ENCODE measurements around the gene NPAS4.

DNA sequence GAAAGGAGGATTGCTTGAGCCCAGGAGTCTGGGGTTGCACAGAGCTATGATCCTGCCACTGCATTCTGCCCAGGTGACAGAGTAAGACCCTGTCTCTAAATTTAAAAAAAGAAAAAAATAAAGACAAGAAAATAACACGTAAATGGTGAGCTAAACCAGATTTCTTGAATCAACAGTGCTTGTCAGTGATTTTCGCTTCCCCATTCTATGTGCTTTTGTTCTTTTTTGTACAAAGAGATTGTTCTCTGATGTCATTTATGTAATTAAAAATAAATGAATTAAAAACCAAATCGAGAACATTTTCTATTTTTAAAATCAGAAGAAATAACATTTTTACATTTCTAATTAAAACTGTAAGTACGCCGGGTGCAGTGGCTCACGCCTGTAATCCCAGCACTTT lies 29.5 kb upstream of the NPAS4 start:
- TF ChIP-seq, protein P1, sequence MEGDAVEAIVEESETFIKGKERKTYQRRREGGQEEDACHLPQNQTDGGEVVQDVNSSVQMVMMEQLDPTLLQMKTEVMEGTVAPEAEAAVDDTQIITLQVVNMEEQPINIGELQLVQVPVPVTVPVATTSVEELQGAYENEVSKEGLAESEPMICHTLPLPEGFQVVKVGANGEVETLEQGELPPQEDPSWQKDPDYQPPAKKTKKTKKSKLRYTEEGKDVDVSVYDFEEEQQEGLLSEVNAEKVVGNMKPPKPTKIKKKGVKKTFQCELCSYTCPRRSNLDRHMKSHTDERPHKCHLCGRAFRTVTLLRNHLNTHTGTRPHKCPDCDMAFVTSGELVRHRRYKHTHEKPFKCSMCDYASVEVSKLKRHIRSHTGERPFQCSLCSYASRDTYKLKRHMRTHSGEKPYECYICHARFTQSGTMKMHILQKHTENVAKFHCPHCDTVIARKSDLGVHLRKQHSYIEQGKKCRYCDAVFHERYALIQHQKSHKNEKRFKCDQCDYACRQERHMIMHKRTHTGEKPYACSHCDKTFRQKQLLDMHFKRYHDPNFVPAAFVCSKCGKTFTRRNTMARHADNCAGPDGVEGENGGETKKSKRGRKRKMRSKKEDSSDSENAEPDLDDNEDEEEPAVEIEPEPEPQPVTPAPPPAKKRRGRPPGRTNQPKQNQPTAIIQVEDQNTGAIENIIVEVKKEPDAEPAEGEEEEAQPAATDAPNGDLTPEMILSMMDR (IDR thresholded peaks at IDR 0.05; ENCODE audit: borderline replicate concordance, extremely low read depth, low read length, poor library complexity, severe bottlenecking), result no peak
- TF ChIP-seq EZH2 (IDR thresholded peaks at IDR 0.05; ENCODE audit: borderline replicate concordance, low read depth, low read length, severe bottlenecking), result no peak
